SK-N-SH treated with all-trans-retinoic acid at 6 μM for 48 hours (cell line): ENCODE data around the gene RIMBP2.

Source experiments
- ATAC-seq: fragments of 200-7000 bp; cut with Tn5 transposase; 3 replicates; pipeline ENCODE4 v1.9.1; 2020; ENCODE audit warnings: mild to moderate bottlenecking, moderate library complexity
- ARNTL ChIP-seq: fragments of 450-650 bp; formaldehyde crosslinking; IDR thresholded peaks from 2 replicates; pipeline ENCODE4 v1.5.0; 2020; ENCODE audit warnings: low read depth, mild to moderate bottlenecking, moderate library complexity, borderline replicate concordance
- BACH2 ChIP-seq: fragments of 250-450 bp; sonication (Bioruptor Pico); IDR thresholded peaks from 2 replicates; pipeline ENCODE4 v1.9.0; 2021; ENCODE audit warnings: mild to moderate bottlenecking, borderline replicate concordance
- CSDC2 ChIP-seq: fragments of 250-450 bp; sonication (Bioruptor Pico); IDR thresholded peaks from 2 replicates; pipeline ENCODE4 v1.5.0; 2020; ENCODE audit warnings: mild to moderate bottlenecking, moderate library complexity
- CSRNP3 ChIP-seq: fragments of 250-450 bp; sonication (Bioruptor Pico); IDR thresholded peaks from 2 replicates; pipeline ENCODE4 v1.5.1; 2021; ENCODE audit warnings: mild to moderate bottlenecking, moderate library complexity
- ESRRG ChIP-seq: fragments of 250-450 bp; sonication (Bioruptor Pico); IDR thresholded peaks from 2 replicates; pipeline ENCODE4 v1.6.1; 2021; ENCODE audit warnings: mild to moderate bottlenecking
- ISL1 ChIP-seq: fragments of 250-450 bp; sonication (Bioruptor Pico); IDR thresholded peaks from 2 replicates; pipeline ENCODE4 v2.1.2; 2022; ENCODE audit warnings: mild to moderate bottlenecking, moderate library complexity
- POU6F1 ChIP-seq: fragments of 250-450 bp; sonication (Bioruptor Pico); IDR thresholded peaks from 2 replicates; pipeline ENCODE4 v1.8.0; 2021; ENCODE audit warnings: low read depth, mild to moderate bottlenecking, moderate library complexity, borderline replicate concordance
- PPARA ChIP-seq: fragments of 250-450 bp; sonication (Bioruptor Pico); IDR thresholded peaks from 2 replicates; pipeline ENCODE4 v1.5.0; 2020; ENCODE audit warnings: mild to moderate bottlenecking, borderline replicate concordance
- SNAI2 ChIP-seq: fragments of 250-450 bp; sonication (Bioruptor Pico); IDR thresholded peaks from 2 replicates; pipeline ENCODE4 v1.5.0; 2020; ENCODE audit warnings: mild to moderate bottlenecking, moderate library complexity
- TCF4 ChIP-seq: fragments of 250-450 bp; sonication (Bioruptor Pico); IDR thresholded peaks from 2 replicates; pipeline ENCODE4 v1.8.0; 2021; ENCODE audit warnings: mild to moderate bottlenecking, moderate library complexity, borderline replicate concordance
- TOX ChIP-seq: fragments of 250-450 bp; sonication (Bioruptor Pico); IDR thresholded peaks from 2 replicates; pipeline ENCODE4 v1.8.0; 2021; ENCODE audit warnings: mild to moderate bottlenecking, moderate library complexity, borderline replicate concordance
- TSHZ2 ChIP-seq: fragments of 250-450 bp; sonication (Bioruptor Pico); IDR thresholded peaks from 2 replicates; pipeline ENCODE4 v1.5.0; 2020; ENCODE audit warnings: mild to moderate bottlenecking, moderate library complexity
- ZFP3 ChIP-seq: fragments of 250-450 bp; sonication (Bioruptor Pico); IDR thresholded peaks from 2 replicates; pipeline ENCODE4 v1.5.0; 2020; ENCODE audit warnings: mild to moderate bottlenecking, moderate library complexity
- ZFP30 ChIP-seq: fragments of 450-650 bp; formaldehyde crosslinking; IDR thresholded peaks from 2 replicates; pipeline ENCODE4 v1.5.0; 2022; ENCODE audit warnings: mild to moderate bottlenecking, moderate library complexity
- ZNF565 ChIP-seq: fragments of 450-650 bp; formaldehyde crosslinking; conservative IDR thresholded peaks from 2 replicates; pipeline ENCODE4 v1.5.0; 2020; ENCODE audit warnings: low read depth, mild to moderate bottlenecking, moderate library complexity
- ZNF70 ChIP-seq: fragments of 450-650 bp; formaldehyde crosslinking; IDR thresholded peaks from 2 replicates; pipeline ENCODE4 v1.5.0; 2020; ENCODE audit warnings: mild to moderate bottlenecking, moderate library complexity
- ZNF8 ChIP-seq: fragments of 450-650 bp; formaldehyde crosslinking; IDR thresholded peaks from 2 replicates; pipeline ENCODE4 v1.5.0; 2020; ENCODE audit warnings: mild to moderate bottlenecking, moderate library complexity
- TF ChIP-seq, protein P1 (sequence below): fragments of 250-450 bp; sonication (Bioruptor Pico); IDR thresholded peaks from 2 replicates; pipeline ENCODE4 v1.8.0; 2020; ENCODE audit warnings: mild to moderate bottlenecking, moderate library complexity, borderline replicate concordance
- TF ChIP-seq, protein P2 (sequence below): fragments of 250-450 bp; sonication (Bioruptor Pico); IDR thresholded peaks from 2 replicates; pipeline ENCODE4 v1.5.1; 2020; ENCODE audit warnings: low read depth, mild to moderate bottlenecking, moderate library complexity

The RIMBP2 gene

DNA sequence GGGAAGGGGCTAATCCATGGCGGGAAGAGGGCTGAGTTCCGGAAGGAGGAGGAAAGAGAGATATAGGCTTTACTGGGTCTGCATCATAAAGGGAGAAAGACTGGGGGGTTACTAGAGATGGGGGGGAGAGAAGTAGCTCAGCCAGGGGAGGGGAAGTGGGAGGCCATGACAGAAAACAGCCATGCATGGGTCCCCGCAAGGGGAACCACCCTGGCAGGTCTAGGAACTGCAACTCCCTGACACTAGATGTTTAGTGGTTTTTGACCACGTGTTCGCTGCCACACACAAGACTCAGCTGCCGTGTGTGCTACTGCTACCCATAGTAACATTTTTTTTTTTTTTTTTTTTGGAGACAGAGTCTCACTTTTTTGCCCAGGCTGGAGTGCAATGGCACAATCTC lies 145.0 kb downstream of the RIMBP2 start (continued):
- no peak for TF ChIP-seq CSRNP3 (CRISPR knock-in tag)
- TF ChIP-seq CSDC2 (CRISPR knock-in tag) = no peak
- no peak for TF ChIP-seq TCF4

- TF ChIP-seq, protein P1, sequence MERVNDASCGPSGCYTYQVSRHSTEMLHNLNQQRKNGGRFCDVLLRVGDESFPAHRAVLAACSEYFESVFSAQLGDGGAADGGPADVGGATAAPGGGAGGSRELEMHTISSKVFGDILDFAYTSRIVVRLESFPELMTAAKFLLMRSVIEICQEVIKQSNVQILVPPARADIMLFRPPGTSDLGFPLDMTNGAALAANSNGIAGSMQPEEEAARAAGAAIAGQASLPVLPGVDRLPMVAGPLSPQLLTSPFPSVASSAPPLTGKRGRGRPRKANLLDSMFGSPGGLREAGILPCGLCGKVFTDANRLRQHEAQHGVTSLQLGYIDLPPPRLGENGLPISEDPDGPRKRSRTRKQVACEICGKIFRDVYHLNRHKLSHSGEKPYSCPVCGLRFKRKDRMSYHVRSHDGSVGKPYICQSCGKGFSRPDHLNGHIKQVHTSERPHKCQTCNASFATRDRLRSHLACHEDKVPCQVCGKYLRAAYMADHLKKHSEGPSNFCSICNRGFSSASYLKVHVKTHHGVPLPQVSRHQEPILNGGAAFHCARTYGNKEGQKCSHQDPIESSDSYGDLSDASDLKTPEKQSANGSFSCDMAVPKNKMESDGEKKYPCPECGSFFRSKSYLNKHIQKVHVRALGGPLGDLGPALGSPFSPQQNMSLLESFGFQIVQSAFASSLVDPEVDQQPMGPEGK (CRISPR knock-in tag) = no peak
- no peak for TF ChIP-seq ZNF8 (CRISPR knock-in tag)
- TF ChIP-seq ZFP3 (CRISPR knock-in tag) = no peak
- TF ChIP-seq ZNF70 (CRISPR knock-in tag) = no peak
- TF ChIP-seq, protein P2, sequence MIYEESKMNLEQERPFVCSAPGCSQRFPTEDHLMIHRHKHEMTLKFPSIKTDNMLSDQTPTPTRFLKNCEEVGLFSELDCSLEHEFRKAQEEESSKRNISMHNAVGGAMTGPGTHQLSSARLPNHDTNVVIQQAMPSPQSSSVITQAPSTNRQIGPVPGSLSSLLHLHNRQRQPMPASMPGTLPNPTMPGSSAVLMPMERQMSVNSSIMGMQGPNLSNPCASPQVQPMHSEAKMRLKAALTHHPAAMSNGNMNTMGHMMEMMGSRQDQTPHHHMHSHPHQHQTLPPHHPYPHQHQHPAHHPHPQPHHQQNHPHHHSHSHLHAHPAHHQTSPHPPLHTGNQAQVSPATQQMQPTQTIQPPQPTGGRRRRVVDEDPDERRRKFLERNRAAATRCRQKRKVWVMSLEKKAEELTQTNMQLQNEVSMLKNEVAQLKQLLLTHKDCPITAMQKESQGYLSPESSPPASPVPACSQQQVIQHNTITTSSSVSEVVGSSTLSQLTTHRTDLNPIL (CRISPR knock-in tag) = no peak
- TF ChIP-seq SNAI2 (CRISPR knock-in tag) = no peak
- TF ChIP-seq ESRRG (CRISPR knock-in tag) = no peak
- no peak for TF ChIP-seq ARNTL (CRISPR knock-in tag)
- no peak for TF ChIP-seq CSRNP3 (CRISPR knock-in tag)
- no peak for TF ChIP-seq ZFP30
- TF ChIP-seq TCF4 = no peak
- TF ChIP-seq TSHZ2 (CRISPR knock-in tag) = no peak
- TF ChIP-seq ZNF565 (CRISPR knock-in tag) = no peak
- TF ChIP-seq BACH2 (CRISPR knock-in tag) = no peak
- no peak for TF ChIP-seq TOX (CRISPR knock-in tag)
- ATAC-seq = no peak
Measured at GRCh38 chr12:130569521-130569920, 146.6 kb downstream of the RIMBP2 start.

- TF ChIP-seq BACH2 (CRISPR knock-in tag) = no peak
- TF ChIP-seq, protein P2 (CRISPR knock-in tag) = no peak
- no peak for TF ChIP-seq TCF4
- no peak for TF ChIP-seq ZNF565 (CRISPR knock-in tag)
- TF ChIP-seq CSRNP3 (CRISPR knock-in tag) = no peak
- no peak for TF ChIP-seq TSHZ2 (CRISPR knock-in tag)
- TF ChIP-seq POU6F1 (CRISPR knock-in tag) = no peak
- no peak for TF ChIP-seq PPARA (CRISPR knock-in tag)
- no peak for TF ChIP-seq ISL1 (CRISPR knock-in tag)
- TF ChIP-seq ZNF8 (CRISPR knock-in tag) = no peak
- TF ChIP-seq ZNF70 (CRISPR knock-in tag) = no peak
- no peak for TF ChIP-seq ARNTL (CRISPR knock-in tag)
Measured at GRCh38 chr12:130568501-130568900, 147.6 kb downstream of the RIMBP2 start.

More at GRCh38 chr12:130568501-130568900, 147.6 kb downstream of the RIMBP2 start:
- ATAC-seq = no peak
